H9 (cell line): ENCODE measurements around the gene TNFAIP8L1. TPM values are rescaled to one million over a fixed set of nuclear protein-coding genes. Genes with fewer than 3 reads are reported as not detected.

Experiments used
- DNase-seq: peaks from one replicate; pipeline ENCODE4 v3.0.0-alpha.2; 2017
- H2AFZ ChIP-seq: one replicate; pipeline ENCODE4 v1.6.1; 2013; ENCODE audit warnings: mild to moderate bottlenecking, low read length, control low read depth, moderate library complexity
- H2AK5ac ChIP-seq: 2 replicates; pipeline ENCODE4 v1.6.1; 2013; ENCODE audit warnings: low read length, control low read depth, mixed read lengths; ENCODE audit not compliant: insufficient read length
- H2BK120ac ChIP-seq: one replicate; pipeline ENCODE4 v1.6.1; 2013; ENCODE audit warnings: low read depth, mild to moderate bottlenecking, low read length, control low read depth, inconsistent platforms; ENCODE audit not compliant: poor library complexity, severe bottlenecking
- H2BK12ac ChIP-seq: 2 replicates; pipeline ENCODE4 v1.6.1; 2013; ENCODE audit warnings: low read length, control low read depth, mixed read lengths, low read depth; ENCODE audit not compliant: insufficient read length
- H2BK15ac ChIP-seq: 2 replicates; pipeline ENCODE4 v1.6.1; 2013; ENCODE audit warnings: low read depth, low read length, control low read depth
- H2BK20ac ChIP-seq: one replicate; pipeline ENCODE4 v1.6.1; 2013; ENCODE audit warnings: low read depth, mild to moderate bottlenecking, low read length, control low read depth, inconsistent platforms; ENCODE audit not compliant: poor library complexity, severe bottlenecking
- H2BK5ac ChIP-seq: 2 replicates; pipeline ENCODE4 v1.6.1; 2013; ENCODE audit warnings: low read length, control low read depth, mixed read lengths; ENCODE audit not compliant: insufficient read length
- H3K14ac ChIP-seq: 2 replicates; pipeline ENCODE4 v1.6.1; 2013; ENCODE audit warnings: low read length, control low read depth; ENCODE audit not compliant: insufficient read depth
- H3K18ac ChIP-seq: 2 replicates; pipeline ENCODE4 v1.6.1; 2013; ENCODE audit warnings: low read depth, mild to moderate bottlenecking, mixed read lengths, low read length, control low read depth; ENCODE audit not compliant: insufficient read length
- H3K23ac ChIP-seq: 2 replicates; pipeline ENCODE4 v1.6.1; 2013; ENCODE audit warnings: low read length, control low read depth, mixed read lengths, low read depth; ENCODE audit not compliant: insufficient read length
- H3K23me2 ChIP-seq: 2 replicates; pipeline ENCODE4 v1.6.1; 2013; ENCODE audit warnings: low read depth, mild to moderate bottlenecking, mixed read lengths, low read length, control low read depth; ENCODE audit not compliant: insufficient read length, poor library complexity, severe bottlenecking
- H3K27ac ChIP-seq: 2 replicates; pipeline ENCODE4 v1.5.1; 2013; ENCODE audit warnings: low read length, control low read depth, mixed read lengths, low read depth; ENCODE audit not compliant: insufficient read length
- H3K27me3 ChIP-seq: 2 replicates; pipeline ENCODE4 v1.6.1; 2013; ENCODE audit warnings: low read length, control low read depth, inconsistent platforms; ENCODE audit not compliant: insufficient read depth
- H3K4ac ChIP-seq: 2 replicates; pipeline ENCODE4 v1.6.1; 2013; ENCODE audit warnings: low read depth, mild to moderate bottlenecking, control low read depth, inconsistent platforms, low read length, moderate library complexity
- H3K4me1 ChIP-seq: 2 replicates; pipeline ENCODE4 v1.6.1; 2013; ENCODE audit warnings: low read length, control low read depth, inconsistent platforms; ENCODE audit not compliant: insufficient read depth
- H3K4me2 ChIP-seq: 2 replicates; pipeline ENCODE4 v1.6.1; 2013; ENCODE audit warnings: low read length, control low read depth, mixed read lengths; ENCODE audit not compliant: insufficient read length, insufficient read depth
- H3K56ac ChIP-seq: 2 replicates; pipeline ENCODE4 v1.6.1; 2013; ENCODE audit warnings: low read depth, mild to moderate bottlenecking, mixed read lengths, low read length, control low read depth; ENCODE audit not compliant: insufficient read length
- H3K79me1 ChIP-seq: 2 replicates; pipeline ENCODE4 v1.6.1; 2013; ENCODE audit warnings: low read depth, mild to moderate bottlenecking, moderate library complexity, low read length, control low read depth, inconsistent platforms; ENCODE audit not compliant: insufficient read depth, poor library complexity, severe bottlenecking
- H3K79me2 ChIP-seq: 2 replicates; pipeline ENCODE4 v1.6.1; 2013; ENCODE audit warnings: low read length, control low read depth, inconsistent platforms; ENCODE audit not compliant: insufficient read depth
- H3K9ac ChIP-seq: 2 replicates; pipeline ENCODE4 v1.6.1; 2013; ENCODE audit warnings: low read length, control low read depth, mixed read lengths; ENCODE audit not compliant: insufficient read length; ENCODE audit errors: extremely low read depth
- H3K9me3 ChIP-seq: one replicate; pipeline ENCODE4 v1.6.1; 2013; ENCODE audit warnings: low read depth, low read length, inconsistent platforms; ENCODE audit not compliant: control insufficient read depth
- H3T11ph ChIP-seq: one replicate; pipeline ENCODE4 v1.6.1; 2013; ENCODE audit warnings: mild to moderate bottlenecking, low read length, control low read depth, inconsistent platforms
- H4K20me1 ChIP-seq: one replicate; pipeline ENCODE4 v1.6.1; 2013; ENCODE audit not compliant: control insufficient read depth, insufficient read length, insufficient read depth
- H4K5ac ChIP-seq: 2 replicates; pipeline ENCODE4 v1.6.1; 2013; ENCODE audit warnings: low read depth, mild to moderate bottlenecking, mixed read lengths, low read length, control low read depth; ENCODE audit not compliant: insufficient read length
- H4K8ac ChIP-seq: replicated peaks from 2 replicates; pipeline ENCODE4 v1.6.1; 2013; ENCODE audit warnings: low read length, control low read depth, mixed read lengths, low read depth; ENCODE audit not compliant: insufficient read length
- H4K91ac ChIP-seq: 2 replicates; pipeline ENCODE4 v1.6.1; 2013; ENCODE audit warnings: low read depth, mild to moderate bottlenecking, moderate library complexity, mixed read lengths, low read length, control low read depth; ENCODE audit not compliant: insufficient read length
- H3K27ac Mint-ChIP-seq, 3 experiments: 2 replicates in 2 of 3; 3 replicates in 1 of 3; pipeline ENCODE4 v1.8.0; 2020 to 2021; ENCODE audit warnings: mixed read lengths in 3 of 3, mild to moderate bottlenecking in 1 of 3, moderate library complexity in 1 of 3
- H3K27me3 Mint-ChIP-seq: 2 replicates; pipeline ENCODE4 v1.8.0; 2021; ENCODE audit warnings: low read depth, mild to moderate bottlenecking, moderate library complexity, mixed read lengths
- H3K36me3 Mint-ChIP-seq, 3 experiments: 2 replicates in 2 of 3; 3 replicates in 1 of 3; pipeline ENCODE4 v1.8.0; 2020 to 2021; ENCODE audit warnings: low read depth in 3 of 3, mixed read lengths in 3 of 3; ENCODE audit not compliant: insufficient read depth in 1 of 3
- H3K4me1 Mint-ChIP-seq, 2 experiments: 2 replicates each; pipeline ENCODE4 v1.8.0; 2020; ENCODE audit warnings: mixed read lengths in 2 of 2
- H3K4me3 Mint-ChIP-seq, 2 experiments: 2 replicates in 1 of 2; 3 replicates in 1 of 2; pipeline ENCODE4 v1.8.0; 2020 to 2021; ENCODE audit warnings: mild to moderate bottlenecking in 2 of 2, mixed read lengths in 2 of 2, moderate library complexity in 1 of 2
- H3K9me3 Mint-ChIP-seq, 2 experiments: 2 replicates in 1 of 2; 3 replicates in 1 of 2; pipeline ENCODE4 v1.8.0; 2020; ENCODE audit warnings: mild to moderate bottlenecking in 2 of 2, mixed read lengths in 2 of 2, moderate library complexity in 1 of 2
- WGBS: extraction: QIAGEN DNeasy Blood & Tissue Kit; methylation state at CpG from one replicate; pipeline ENCODE4 v1.1.7; 2013; ENCODE audit warnings: missing lambda C conversion rate, low lambda C conversion rate, mixed read lengths; ENCODE audit not compliant: insufficient read length; ENCODE audit errors: extremely low coverage; 5-methylcytosine and 5-hydroxymethylcytosine counted together
- total RNA-seq: library from RNA; stranded (reverse); gene quantifications from 2 replicates; pipeline ENCODE4 v1.2.1, GENCODE V29; 2021
- TF ChIP-seq, protein P1 (sequence below): fragments of 200-600 bp; sonication (generic); conservative IDR thresholded peaks from 3 replicates; pipeline ENCODE4 v1.8.0; 2021; ENCODE audit warnings: antibody characterized with exemption, mild to moderate bottlenecking

Gene TNFAIP8L1
- total RNA-seq, 1 experiment from 2014 or later: 4.2 TPM

DNA sequence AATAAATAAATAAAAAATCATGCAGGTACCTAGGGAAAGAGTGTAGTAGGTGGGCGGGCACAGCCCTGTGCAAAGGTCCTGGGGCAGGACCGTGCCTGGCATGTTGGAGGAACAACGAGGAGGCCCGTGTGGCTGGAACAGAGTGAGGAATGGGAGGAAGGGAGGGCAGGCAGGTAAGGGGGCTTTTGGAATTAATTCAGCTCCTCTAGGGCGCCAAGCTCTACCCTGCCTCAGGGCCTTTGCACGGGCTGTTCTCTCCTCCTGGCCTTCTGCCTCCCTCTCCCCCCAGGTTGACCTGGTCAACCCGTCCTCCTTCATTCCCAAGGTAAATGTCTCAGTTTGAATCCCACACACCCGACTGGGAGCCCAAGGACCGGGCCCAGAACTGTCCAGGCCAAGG, 48.8 kb upstream of the TNFAIP8L1 start:
- Histone ChIP-seq H3K4me1 (no peaks in the 10 kb centered on the region), H3K4me2 (no peak overlapping the region), H3K27ac (no peak overlapping the region), H3K23ac (no peak overlapping the region), H2BK120ac (no peak overlapping the region), H4K8ac (no peak overlapping the region), H2BK15ac (no peak overlapping the region), H2BK20ac (no peak overlapping the region), H4K5ac (no peak overlapping the region), H2AFZ (no peak overlapping the region), H3K14ac (no peak overlapping the region), H2BK12ac (no peak overlapping the region), H3K27me3 (no peaks in the 10 kb centered on the region), H3K4ac (no peak overlapping the region), H3K18ac (no peak overlapping the region), H2BK5ac (no peak overlapping the region), H3T11ph (no peak overlapping the region), H3K23me2 (no peaks in the 10 kb centered on the region), H2AK5ac (no peak overlapping the region), H3K79me1 (no peaks in the 10 kb centered on the region), H3K79me2 (no peaks in the 10 kb centered on the region), H3K9me3 (no peaks in the 10 kb centered on the region), H4K91ac (no peak overlapping the region), H3K56ac (no peak overlapping the region), H3K9ac (no peak overlapping the region), H4K20me1 (no peaks in the 10 kb centered on the region)
- H3K27me3 Mint-ChIP-seq: peaks cover 57% of the 10 kb centered on the region
- H3K27ac Mint-ChIP-seq: no peak overlapping the region; a peak in 2 of 7 replicates
- WGBS: no CpG with 5 or more reads among the region's 9 CpGs
- 0 out of 5 replicates have a peak overlapping the region, but pooled peaks of 1 of the 2 experiments have one; percentile 20 for H3K4me3 Mint-ChIP-seq
- no peaks in the 10 kb centered on the region; a peak in 2 of 5 replicates for H3K9me3 Mint-ChIP-seq
- peaks cover 5 to 43% of the 10 kb centered on the region in 2 experiments for H3K4me1 Mint-ChIP-seq
- H3K36me3 Mint-ChIP-seq: no peaks in the 10 kb centered on the region
- no peak for DNase-seq
- TF ChIP-seq, protein P1, sequence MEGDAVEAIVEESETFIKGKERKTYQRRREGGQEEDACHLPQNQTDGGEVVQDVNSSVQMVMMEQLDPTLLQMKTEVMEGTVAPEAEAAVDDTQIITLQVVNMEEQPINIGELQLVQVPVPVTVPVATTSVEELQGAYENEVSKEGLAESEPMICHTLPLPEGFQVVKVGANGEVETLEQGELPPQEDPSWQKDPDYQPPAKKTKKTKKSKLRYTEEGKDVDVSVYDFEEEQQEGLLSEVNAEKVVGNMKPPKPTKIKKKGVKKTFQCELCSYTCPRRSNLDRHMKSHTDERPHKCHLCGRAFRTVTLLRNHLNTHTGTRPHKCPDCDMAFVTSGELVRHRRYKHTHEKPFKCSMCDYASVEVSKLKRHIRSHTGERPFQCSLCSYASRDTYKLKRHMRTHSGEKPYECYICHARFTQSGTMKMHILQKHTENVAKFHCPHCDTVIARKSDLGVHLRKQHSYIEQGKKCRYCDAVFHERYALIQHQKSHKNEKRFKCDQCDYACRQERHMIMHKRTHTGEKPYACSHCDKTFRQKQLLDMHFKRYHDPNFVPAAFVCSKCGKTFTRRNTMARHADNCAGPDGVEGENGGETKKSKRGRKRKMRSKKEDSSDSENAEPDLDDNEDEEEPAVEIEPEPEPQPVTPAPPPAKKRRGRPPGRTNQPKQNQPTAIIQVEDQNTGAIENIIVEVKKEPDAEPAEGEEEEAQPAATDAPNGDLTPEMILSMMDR: no peak
